ENCODE results near the gene PFDN4.

Gene PFDN4

GRCh38 chr20:54228841-54229240 lies 21.0 kb downstream of the PFDN4 start:
- Histone ChIP-seq H2BK12ac (ENCODE audit: low read length) (no peak overlapping the region), H3K14ac (ENCODE audit: low read length) (no peak overlapping the region), H3K79me1 (ENCODE audit: low read depth, low read length) (no peaks in the 10 kb centered on the region), H3K18ac (ENCODE audit: low read length) (no peak overlapping the region), H4K91ac (ENCODE audit: low read depth, low read length, poor library complexity) (no peak overlapping the region), H2AFZ (ENCODE audit: low read length) (no peak overlapping the region), H3K4me2 (ENCODE audit: insufficient read depth, low read length, poor library complexity, severe bottlenecking) (no peak overlapping the region), H3K4ac (ENCODE audit: low read length) (no peak overlapping the region), H3K27me3 (ENCODE audit: control insufficient read depth in 3 of 3, insufficient read depth in 3 of 3, low read depth in 1 of 3, low read length in 3 of 3) (no peaks in the 10 kb centered on the region), H3K4me3 (ENCODE audit: low read length in 2 of 2) (no peak overlapping the region), H3K4me1 (ENCODE audit: control insufficient read depth in 2 of 2, insufficient read depth in 1 of 2, low read depth in 1 of 2, low read length in 2 of 2) (no peaks in the 10 kb centered on the region), H2BK120ac (ENCODE audit: low read depth, low read length) (no peak overlapping the region), H3K27ac (replicated peaks; ENCODE audit: low read length) (no peak overlapping the region), H2BK15ac (ENCODE audit: low read length) (no peak overlapping the region), H2BK5ac (ENCODE audit: low read length) (no peak overlapping the region), H3K36me3 (replicated peaks in 1 of 2; ENCODE audit: control insufficient read depth in 2 of 2, insufficient read depth in 2 of 2, low read length in 2 of 2) (no peaks in the 10 kb centered on the region), H4K8ac (ENCODE audit: low read depth, low read length) (no peak overlapping the region), H3K9ac (ENCODE audit: low read depth, low read length, poor library complexity) (peak overlapping the region; percentile 70), H3K9me3 (replicated peaks in 1 of 2; ENCODE audit: control insufficient read depth in 2 of 2, insufficient read depth in 1 of 2, low read depth in 1 of 2, low read length in 2 of 2) (no peaks in the 10 kb centered on the region), H3K23ac (ENCODE audit: low read depth, low read length, poor library complexity) (no peak overlapping the region), H2AK5ac (ENCODE audit: low read depth, low read length) (no peak overlapping the region)
- no CpG with 5 or more reads among the region's 3 CpGs for WGBS, 2 donors (ENCODE audit: extremely low coverage in 2 of 2, insufficient read length in 2 of 2, insufficient replicate concordance in 1 of 2)
- no peak for DNase-seq (ENCODE audit: low spot score)

- H2BK15ac ChIP-seq (ENCODE audit: low read length): no peak overlapping the region
- no peak overlapping the region for H2BK120ac ChIP-seq (ENCODE audit: low read depth, low read length)
- no peaks in the 10 kb centered on the region for H3K27me3 ChIP-seq (ENCODE audit: control insufficient read depth in 3 of 3, insufficient read depth in 3 of 3, low read depth in 1 of 3, low read length in 3 of 3)
- no peak overlapping the region for H3K4me3 ChIP-seq (ENCODE audit: low read length in 2 of 2)
- DNase-seq (ENCODE audit: low spot score): no peak
- H4K91ac ChIP-seq (ENCODE audit: low read depth, low read length, poor library complexity): no peak overlapping the region
- H3K14ac ChIP-seq (ENCODE audit: low read length): no peak overlapping the region
- no peak overlapping the region for H3K18ac ChIP-seq (ENCODE audit: low read length)
- no peaks in the 10 kb centered on the region for H3K36me3 ChIP-seq (replicated peaks in 1 of 2; ENCODE audit: control insufficient read depth in 2 of 2, insufficient read depth in 2 of 2, low read length in 2 of 2)
- H2BK12ac ChIP-seq (ENCODE audit: low read length): no peak overlapping the region
- no peak overlapping the region for H3K4ac ChIP-seq (ENCODE audit: low read length)
- no peak overlapping the region for H4K8ac ChIP-seq (ENCODE audit: low read depth, low read length)
- H2AFZ ChIP-seq (ENCODE audit: low read length): no peak overlapping the region
- H3K79me1 ChIP-seq (ENCODE audit: low read depth, low read length): no peaks in the 10 kb centered on the region
- no peaks in the 10 kb centered on the region for H3K9me3 ChIP-seq (replicated peaks in 1 of 2; ENCODE audit: control insufficient read depth in 2 of 2, insufficient read depth in 1 of 2, low read depth in 1 of 2, low read length in 2 of 2)
- no peak overlapping the region for H3K4me2 ChIP-seq (ENCODE audit: insufficient read depth, low read length, poor library complexity, severe bottlenecking)
- H3K23ac ChIP-seq (ENCODE audit: low read depth, low read length, poor library complexity): no peak overlapping the region
- no peak overlapping the region for H2AK5ac ChIP-seq (ENCODE audit: low read depth, low read length)
- no peaks in the 10 kb centered on the region for H3K4me1 ChIP-seq (ENCODE audit: control insufficient read depth in 2 of 2, insufficient read depth in 1 of 2, low read depth in 1 of 2, low read length in 2 of 2)
- 100% methylated on average over 1 of the region's 2 CpGs for WGBS, 2 donors (ENCODE audit: extremely low coverage in 2 of 2, insufficient read length in 2 of 2, insufficient replicate concordance in 1 of 2)
- no peak overlapping the region for H3K27ac ChIP-seq (replicated peaks; ENCODE audit: low read length)
- H2BK5ac ChIP-seq (ENCODE audit: low read length): no peak overlapping the region
- H3K9ac ChIP-seq (ENCODE audit: low read depth, low read length, poor library complexity): no peak overlapping the region
Observed at GRCh38 chr20:54229566-54230160, 21.8 kb downstream of the PFDN4 start.

- no peak overlapping the region for H3K4me2 ChIP-seq (ENCODE audit: insufficient read depth, low read length, poor library complexity, severe bottlenecking)
- H3K27ac ChIP-seq (replicated peaks; ENCODE audit: low read length): no peak overlapping the region
- no peak overlapping the region for H3K9ac ChIP-seq (ENCODE audit: low read depth, low read length, poor library complexity)
- H3K9me3 ChIP-seq (replicated peaks in 1 of 2; ENCODE audit: control insufficient read depth in 2 of 2, insufficient read depth in 1 of 2, low read depth in 1 of 2, low read length in 2 of 2): no peaks in the 10 kb centered on the region
- no peak overlapping the region for H2BK5ac ChIP-seq (ENCODE audit: low read length)
- no peak overlapping the region for H2BK12ac ChIP-seq (ENCODE audit: low read length)
- no peaks in the 10 kb centered on the region for H3K79me1 ChIP-seq (ENCODE audit: low read depth, low read length)
- H3K4me3 ChIP-seq (ENCODE audit: low read length in 2 of 2): no peak overlapping the region
- no peak overlapping the region for H3K18ac ChIP-seq (ENCODE audit: low read length)
- H2AK5ac ChIP-seq (ENCODE audit: low read depth, low read length): no peak overlapping the region
- H3K36me3 ChIP-seq (replicated peaks in 1 of 2; ENCODE audit: control insufficient read depth in 2 of 2, insufficient read depth in 2 of 2, low read length in 2 of 2): no peaks in the 10 kb centered on the region
- no peak overlapping the region for H2AFZ ChIP-seq (ENCODE audit: low read length)
- no CpG with 5 or more reads among the region's 3 CpGs for WGBS, 2 donors (ENCODE audit: extremely low coverage in 2 of 2, insufficient read length in 2 of 2, insufficient replicate concordance in 1 of 2)
- no peaks in the 10 kb centered on the region for H3K27me3 ChIP-seq (ENCODE audit: control insufficient read depth in 3 of 3, insufficient read depth in 3 of 3, low read depth in 1 of 3, low read length in 3 of 3)
- H2BK15ac ChIP-seq (ENCODE audit: low read length): no peak overlapping the region
- H3K14ac ChIP-seq (ENCODE audit: low read length): no peak overlapping the region
- H3K4me1 ChIP-seq (ENCODE audit: control insufficient read depth in 2 of 2, insufficient read depth in 1 of 2, low read depth in 1 of 2, low read length in 2 of 2): no peaks in the 10 kb centered on the region
- H2BK120ac ChIP-seq (ENCODE audit: low read depth, low read length): no peak overlapping the region
- H4K8ac ChIP-seq (ENCODE audit: low read depth, low read length): no peak overlapping the region
- DNase-seq (ENCODE audit: low spot score): no peak
- no peak overlapping the region for H4K91ac ChIP-seq (ENCODE audit: low read depth, low read length, poor library complexity)
- H3K23ac ChIP-seq (ENCODE audit: low read depth, low read length, poor library complexity): no peak overlapping the region
- no peak overlapping the region for H3K4ac ChIP-seq (ENCODE audit: low read length)
Observed at GRCh38 chr20:54231036-54231435, 23.1 kb downstream of the PFDN4 start.

GRCh38 chr20:54234991-54235390 lies 27.1 kb downstream of the PFDN4 start:
- Histone ChIP-seq H3K23ac (ENCODE audit: low read depth, low read length, poor library complexity) (no peak overlapping the region), H2BK5ac (ENCODE audit: low read length) (no peak overlapping the region), H3K4ac (ENCODE audit: low read length) (no peak overlapping the region), H3K14ac (ENCODE audit: low read length) (no peak overlapping the region), H4K8ac (ENCODE audit: low read depth, low read length) (no peak overlapping the region), H3K4me3 (ENCODE audit: low read length in 2 of 2) (no peak overlapping the region), H2AFZ (ENCODE audit: low read length) (no peak overlapping the region), H4K91ac (ENCODE audit: low read depth, low read length, poor library complexity) (no peak overlapping the region), H3K27me3 (ENCODE audit: control insufficient read depth in 3 of 3, insufficient read depth in 3 of 3, low read depth in 1 of 3, low read length in 3 of 3) (no peaks in the 10 kb centered on the region), H2AK5ac (ENCODE audit: low read depth, low read length) (no peak overlapping the region), H2BK120ac (ENCODE audit: low read depth, low read length) (no peak overlapping the region), H3K9ac (ENCODE audit: low read depth, low read length, poor library complexity) (no peak overlapping the region), H3K4me1 (ENCODE audit: control insufficient read depth in 2 of 2, insufficient read depth in 1 of 2, low read depth in 1 of 2, low read length in 2 of 2) (no peaks in the 10 kb centered on the region), H2BK12ac (ENCODE audit: low read length) (no peak overlapping the region), H3K9me3 (replicated peaks in 1 of 2; ENCODE audit: control insufficient read depth in 2 of 2, insufficient read depth in 1 of 2, low read depth in 1 of 2, low read length in 2 of 2) (no peaks in the 10 kb centered on the region), H3K18ac (ENCODE audit: low read length) (no peak overlapping the region), H3K27ac (replicated peaks; ENCODE audit: low read length) (no peak overlapping the region), H3K79me1 (ENCODE audit: low read depth, low read length) (no peaks in the 10 kb centered on the region), H3K36me3 (replicated peaks in 1 of 2; ENCODE audit: control insufficient read depth in 2 of 2, insufficient read depth in 2 of 2, low read length in 2 of 2) (no peaks in the 10 kb centered on the region), H2BK15ac (ENCODE audit: low read length) (no peak overlapping the region), H3K4me2 (ENCODE audit: insufficient read depth, low read length, poor library complexity, severe bottlenecking) (no peak overlapping the region)
- no peak for DNase-seq (ENCODE audit: low spot score)
- no CpG with 5 or more reads among the region's 2 CpGs for WGBS, 2 donors (ENCODE audit: extremely low coverage in 2 of 2, insufficient read length in 2 of 2, insufficient replicate concordance in 1 of 2)
